HG03095 (cell line): ENCODE data around the gene CHEK2.
"Not testable (repeated sequence)": the region's sequence is repeated elsewhere in the genome, so short reads cannot be mapped to it uniquely, and the experiment has no call there.

Source experiments
- ATAC-seq: cut with Tn5 transposase; IDR thresholded peaks from one replicate; pipeline ENCODE4 v1.9.1; 2021; ENCODE audit warnings: moderate library complexity; ENCODE audit not compliant: unreplicated experiment

The CHEK2 gene

DNA sequence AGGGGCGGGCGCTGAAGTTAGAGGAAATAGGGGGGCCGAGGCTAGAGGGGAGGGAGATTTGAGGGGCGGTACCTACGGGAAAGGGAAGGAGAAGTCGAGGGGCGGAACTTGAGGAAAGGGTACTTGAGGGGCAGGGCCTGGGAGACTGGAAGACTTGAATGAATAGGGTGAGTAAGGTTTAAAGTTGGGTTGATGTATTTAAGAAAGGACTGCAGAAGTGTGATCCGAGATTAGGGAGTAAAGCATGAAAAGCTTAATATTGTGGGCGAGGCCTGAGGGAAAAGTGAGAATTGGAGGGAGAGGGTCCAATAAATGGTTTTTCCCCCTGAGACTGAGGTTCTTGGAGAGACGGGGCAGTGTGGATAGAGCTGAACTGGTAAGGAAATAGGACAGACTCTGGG is 942 bp upstream of the CHEK2 start:
- ATAC-seq = no peak

DNA sequence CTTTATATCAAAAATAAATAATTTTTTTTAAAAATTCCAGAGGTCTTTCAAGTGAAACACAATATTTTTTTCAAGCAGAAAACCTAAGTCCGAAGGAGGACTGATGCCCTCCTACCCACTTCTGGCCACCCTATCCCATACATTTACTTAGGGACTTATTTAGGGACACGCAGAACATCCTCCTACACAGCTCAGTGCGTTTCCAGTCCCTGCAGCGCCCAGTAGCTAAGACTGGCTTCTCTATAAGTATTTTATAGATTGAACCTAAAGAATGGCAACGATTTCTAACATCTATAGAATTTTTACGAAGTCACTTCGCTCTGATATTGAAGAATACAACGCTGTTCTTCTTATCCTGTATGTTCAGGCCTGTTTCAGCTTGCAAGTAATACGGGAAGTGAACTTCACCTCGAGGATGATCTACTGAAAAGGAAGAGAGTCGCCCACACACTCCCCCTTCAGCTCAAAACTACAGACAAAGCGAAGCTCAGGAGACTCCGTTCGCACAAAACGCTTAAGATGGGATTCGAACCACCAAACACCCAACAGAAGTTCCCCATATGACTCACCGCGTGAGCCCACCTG is 328 bp downstream of the CHEK2 start:
- ATAC-seq = no peak

DNA sequence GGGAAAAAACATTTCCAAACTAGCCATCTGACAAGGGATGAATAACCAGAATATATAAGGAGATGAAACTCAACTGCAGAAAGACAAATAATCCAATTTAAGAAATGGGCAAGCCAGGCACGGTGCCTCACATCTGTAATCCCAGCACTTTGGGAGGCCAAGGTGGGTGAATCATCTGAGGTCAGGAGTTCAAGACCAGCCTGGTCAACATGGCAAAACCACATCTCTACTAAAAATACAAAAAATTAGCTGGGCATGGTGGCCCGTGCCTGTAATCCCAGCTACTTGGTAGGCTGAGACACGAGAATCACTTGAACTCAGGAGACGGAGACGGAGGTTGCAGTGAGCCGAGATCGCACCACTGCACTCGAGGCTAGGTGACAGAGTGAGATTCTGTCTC is 2.7 kb downstream of the CHEK2 start:
- ATAC-seq = not testable (repeated sequence)

DNA sequence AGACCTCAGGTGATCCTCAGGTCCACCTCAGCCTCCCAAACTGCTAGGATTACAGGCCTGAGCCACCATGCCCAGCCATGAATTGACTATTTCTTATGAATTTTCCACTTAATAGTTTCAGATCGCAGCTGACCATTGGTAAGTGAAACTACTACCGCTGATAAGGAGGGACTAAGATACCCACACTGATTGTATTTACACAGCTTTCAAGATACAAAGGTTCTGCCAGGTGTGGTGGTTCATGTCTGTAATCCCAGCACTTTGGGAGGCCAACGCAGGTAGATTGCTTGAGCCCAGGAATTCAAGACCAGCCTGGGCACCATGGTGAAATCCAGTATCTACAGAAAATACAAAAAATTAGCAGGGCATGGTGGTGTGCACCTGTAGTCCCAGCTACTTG is 3.9 kb downstream of the CHEK2 start:
- ATAC-seq = no peak

DNA sequence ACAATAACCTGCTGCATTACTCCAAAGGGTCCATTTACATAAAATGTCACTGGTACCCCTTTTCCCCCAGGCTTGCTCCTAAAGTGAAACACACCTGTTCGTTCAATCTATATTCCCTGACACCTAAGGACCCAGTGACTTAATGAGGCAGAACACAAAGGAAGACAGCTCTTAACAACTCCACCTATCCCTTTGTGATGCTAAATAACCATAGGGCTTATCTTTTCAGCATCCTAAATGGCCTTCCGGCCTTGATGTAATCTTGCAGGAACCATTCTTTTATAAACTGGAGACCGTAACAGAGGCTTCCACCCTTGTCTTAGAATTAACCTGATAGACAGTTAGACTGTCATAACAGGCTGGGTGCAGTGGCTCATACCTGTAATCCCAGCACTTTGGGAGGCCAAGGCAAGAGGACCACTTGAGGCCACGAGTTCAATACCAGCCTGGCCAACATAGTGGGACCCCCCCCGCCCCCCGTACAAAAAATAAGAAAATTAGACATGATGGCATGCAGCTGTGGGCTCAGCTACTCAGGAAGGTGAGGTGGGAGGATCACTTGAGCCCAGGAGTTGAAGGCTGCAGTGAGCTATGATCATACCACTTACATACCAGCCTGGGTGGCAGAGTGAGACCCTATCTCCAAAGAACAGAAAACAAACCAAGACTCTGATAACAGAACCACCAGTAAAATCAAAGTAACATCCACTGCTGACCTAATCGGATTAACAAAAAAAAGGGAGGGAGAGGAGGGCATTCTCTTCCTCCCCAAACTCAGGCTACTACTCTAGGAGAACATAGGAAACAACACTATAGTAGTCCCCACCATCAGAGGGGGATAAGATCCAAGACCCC is 5.1 kb downstream of the CHEK2 start:
- no peak for ATAC-seq

DNA sequence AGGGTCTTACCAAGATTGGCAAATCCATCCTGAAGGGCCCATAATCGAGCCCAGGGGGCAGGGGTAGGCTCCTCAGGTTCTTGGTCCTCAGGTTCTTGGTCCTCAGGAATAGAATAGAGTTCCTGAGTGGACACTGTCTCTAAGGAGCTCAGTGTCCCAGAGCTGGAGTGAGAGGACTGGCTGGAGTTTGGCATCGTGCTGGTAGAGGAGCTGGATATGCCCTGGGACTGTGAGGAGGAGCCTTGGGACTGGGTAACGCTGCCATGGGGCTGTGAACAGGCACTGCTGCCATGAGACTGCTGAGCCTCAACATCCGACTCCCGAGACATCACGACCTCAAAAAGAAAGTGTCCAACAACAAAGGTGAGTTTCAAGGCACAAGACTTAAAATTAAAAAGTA is 7.2 kb downstream of the CHEK2 start:
- no peak for ATAC-seq

DNA sequence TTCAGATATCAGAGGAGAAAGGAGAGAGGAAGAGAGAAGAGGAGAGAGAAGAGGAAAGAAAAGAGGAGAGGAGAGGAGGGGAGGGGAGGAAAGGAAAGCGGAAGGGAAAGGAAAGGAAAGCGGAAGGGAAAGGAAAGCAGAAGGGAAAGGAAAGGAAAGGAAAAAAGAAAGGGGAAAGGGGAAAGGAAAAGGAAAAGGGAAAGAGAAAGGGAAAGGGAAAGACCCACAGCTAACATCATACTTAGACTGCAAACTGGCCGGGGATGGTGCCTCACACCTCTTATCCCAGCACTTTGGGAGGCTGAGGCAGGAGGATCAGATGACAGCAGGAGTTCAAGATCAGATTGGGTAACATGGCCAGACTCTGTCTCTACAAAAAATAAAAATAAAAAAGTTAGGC is 11.4 kb downstream of the CHEK2 start:
- ATAC-seq = no peak

DNA sequence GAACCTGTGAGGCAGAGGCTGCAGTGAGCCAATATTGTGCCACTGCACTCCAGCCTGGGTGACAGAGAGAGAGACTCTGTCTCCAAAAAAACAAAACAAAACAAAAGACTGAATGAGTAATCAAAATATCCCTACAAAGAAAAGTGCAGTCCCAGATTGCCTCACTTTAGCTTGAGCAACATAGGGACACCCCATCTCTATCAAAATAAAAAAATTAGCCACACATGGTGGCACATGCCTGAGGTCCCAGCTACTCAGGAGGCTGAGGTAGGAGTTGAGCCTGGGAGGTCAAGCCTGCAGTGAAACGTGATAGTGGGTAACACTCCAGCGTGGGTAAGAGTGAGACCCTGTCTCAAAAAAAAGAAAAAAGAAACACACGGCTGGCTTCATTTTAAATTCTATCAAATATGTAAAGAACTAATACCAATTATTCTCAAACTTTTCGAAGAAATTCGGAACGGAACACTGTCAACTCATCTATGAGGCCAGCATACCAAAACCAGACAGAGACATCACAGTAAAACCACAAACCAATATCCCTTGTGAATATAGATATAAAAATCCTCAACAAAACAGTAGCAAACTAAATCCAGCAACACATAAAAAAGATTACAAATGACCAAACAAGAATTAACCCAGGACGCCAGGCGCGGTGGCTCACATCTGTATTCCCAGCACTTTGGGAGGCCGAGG is 12.9 kb downstream of the CHEK2 start:
- no peak for ATAC-seq

DNA sequence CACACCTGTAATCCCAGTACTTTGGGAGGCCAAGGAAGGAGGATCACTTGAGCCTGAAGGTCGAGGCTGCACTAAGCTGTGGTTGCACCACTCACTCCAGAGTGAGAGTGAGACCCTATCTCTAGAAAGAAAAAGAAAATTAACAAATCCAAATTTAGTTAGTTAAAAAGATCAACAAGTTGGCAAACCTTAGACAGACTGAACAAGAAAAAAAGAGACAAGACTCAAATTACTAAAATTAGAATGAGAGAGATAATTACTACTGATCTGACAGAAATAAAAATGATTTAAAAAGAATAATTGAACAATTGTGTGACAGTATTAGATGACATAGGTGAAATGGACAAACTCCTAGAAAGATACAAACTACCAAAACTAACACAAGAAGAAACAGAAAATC is 13.6 kb downstream of the CHEK2 start:
- no peak for ATAC-seq

DNA sequence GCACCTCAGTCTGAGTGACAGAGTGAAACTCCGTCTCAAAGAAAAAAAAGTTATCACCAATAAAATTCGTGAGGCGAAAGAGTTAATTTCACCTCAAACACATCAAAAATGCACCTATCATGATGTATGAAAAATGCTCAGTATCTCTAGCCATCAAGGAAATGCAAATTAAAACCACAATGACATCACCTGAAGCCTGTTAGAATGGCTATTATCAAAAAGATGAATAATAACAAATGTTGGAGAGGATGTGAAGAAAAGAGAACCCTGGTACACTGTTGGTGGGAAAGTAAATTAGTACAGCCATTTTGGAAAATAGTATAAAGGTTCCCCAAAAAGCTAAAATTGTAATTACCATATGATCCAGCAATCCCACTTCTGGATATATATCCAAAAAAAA is 23.6 kb downstream of the CHEK2 start:
- no peak for ATAC-seq

DNA sequence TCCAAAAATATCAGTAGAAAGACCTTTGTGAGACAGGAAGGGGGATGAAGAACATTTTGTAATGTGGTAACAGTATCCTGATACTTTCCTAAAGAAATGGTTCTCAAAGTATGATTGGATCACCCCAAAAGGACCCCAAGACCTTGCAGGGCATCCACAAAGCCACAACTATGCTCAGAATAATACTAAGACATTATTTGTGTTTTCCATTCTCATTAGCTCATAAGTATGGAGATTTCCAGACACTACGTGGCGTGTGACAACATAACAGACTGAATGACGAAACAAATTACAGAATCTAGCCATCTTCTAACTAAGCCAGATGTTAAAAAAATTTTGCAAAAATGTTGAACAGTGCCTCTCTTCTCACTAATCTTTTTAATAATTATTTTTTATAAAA is 24.9 kb downstream of the CHEK2 start:
- ATAC-seq = no peak

DNA sequence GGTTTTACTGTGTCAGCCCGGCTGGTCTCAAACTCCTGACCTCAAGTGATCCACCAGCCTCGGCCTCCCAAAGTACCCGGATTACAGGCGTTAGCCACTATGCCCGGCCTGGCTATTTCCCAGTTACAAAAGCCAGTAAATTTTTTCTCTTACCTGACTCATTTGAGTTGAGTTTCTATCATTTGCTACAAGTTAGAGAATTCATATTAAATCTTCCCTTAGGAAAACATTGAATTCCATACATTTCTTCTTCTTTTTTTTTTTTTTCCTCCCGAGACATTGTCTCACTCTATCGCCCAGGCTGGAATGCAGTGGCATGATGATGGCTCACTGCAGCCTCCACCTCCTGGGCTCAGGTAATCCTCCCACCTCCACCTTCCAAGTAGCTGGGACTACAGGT is 26.0 kb downstream of the CHEK2 start:
- no peak for ATAC-seq

DNA sequence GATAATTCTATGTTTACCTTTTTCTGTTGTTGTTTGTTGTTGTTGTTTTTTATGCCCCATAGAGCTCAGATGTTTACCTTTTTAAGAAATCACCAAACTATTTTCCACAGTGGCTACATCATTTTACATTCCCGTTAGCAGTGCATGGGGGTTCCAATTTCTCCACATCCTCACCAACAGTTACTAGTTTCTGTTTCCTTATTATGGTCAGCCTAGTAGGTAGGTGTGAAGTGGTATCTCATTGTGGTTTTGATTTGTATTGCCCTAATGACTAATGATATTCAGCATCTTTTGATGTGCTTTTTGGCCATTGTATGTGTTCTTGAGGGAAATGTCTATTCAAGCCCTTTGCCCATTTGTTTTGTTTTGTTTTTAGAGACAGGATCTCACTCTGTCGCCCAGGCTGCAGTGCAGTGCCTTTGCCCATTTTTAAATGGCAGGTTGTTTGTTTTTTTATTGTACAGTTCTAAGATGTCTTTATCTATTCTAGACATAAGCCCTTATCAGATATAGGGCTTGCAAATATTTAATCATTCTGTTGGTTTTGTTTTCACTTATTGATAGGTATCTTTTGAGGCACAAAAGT is 27.5 kb downstream of the CHEK2 start:
- no peak for ATAC-seq

DNA sequence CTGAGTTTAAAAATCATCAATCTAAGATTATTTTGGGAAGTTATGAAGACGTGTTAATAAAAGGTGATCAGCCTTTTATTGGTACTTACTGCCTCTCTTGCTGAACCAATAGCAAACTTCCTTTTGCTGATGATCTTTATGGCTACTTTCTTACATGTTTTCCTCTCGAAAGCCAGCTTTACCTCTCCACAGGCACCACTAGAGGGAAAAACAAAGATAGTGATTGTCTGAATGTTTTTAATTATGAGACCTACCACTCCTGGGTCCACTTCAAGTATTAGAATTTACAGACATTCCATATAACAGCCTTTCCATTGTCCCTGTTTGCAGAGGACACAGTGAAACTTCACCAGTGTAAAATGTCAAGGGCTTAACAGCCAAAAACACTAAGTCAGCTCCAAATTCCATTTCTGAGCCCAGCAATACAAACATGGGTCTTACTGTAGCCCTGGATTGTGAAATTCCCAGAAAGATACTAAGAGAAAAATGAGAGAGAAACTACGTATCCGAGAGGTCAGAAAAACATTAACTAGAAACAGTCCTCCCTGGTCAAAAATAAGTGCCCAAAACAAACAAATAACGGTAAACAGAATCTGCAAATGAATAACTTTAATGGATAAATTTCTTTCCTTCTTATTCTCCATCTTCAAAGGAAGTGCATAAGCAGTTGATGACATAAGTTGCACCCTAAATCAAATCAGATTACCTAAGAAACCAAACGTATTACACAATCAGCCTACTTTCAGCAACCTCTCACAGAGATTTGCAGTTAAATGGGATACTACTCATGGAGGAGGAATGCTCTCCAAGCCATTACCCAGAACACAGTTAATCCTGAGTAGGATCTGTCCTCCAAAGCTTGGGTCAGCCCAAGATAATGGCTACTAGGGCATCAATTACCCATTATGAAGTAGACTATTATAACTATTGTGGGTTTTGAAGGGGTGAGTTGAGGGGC is 29.5 kb downstream of the CHEK2 start:
- no peak for ATAC-seq

DNA sequence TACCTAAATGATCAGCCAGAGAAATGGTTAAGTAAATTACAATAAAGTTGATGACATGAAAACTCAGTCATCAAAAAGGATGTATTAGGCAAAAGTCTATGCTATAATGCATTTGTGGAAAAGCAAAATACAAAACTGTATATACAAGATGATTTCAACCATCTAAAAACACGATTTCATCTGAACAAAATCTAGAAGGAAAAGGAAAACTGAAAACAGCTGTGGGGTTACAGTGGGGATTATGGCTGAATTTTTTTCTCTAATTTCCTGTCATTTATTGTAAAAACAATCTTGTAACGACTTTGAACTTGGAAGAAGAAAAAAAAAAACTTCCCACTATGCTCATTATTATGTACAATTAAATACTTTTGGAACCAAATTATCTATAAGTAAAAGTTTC is 30.3 kb downstream of the CHEK2 start:
- no peak for ATAC-seq

DNA sequence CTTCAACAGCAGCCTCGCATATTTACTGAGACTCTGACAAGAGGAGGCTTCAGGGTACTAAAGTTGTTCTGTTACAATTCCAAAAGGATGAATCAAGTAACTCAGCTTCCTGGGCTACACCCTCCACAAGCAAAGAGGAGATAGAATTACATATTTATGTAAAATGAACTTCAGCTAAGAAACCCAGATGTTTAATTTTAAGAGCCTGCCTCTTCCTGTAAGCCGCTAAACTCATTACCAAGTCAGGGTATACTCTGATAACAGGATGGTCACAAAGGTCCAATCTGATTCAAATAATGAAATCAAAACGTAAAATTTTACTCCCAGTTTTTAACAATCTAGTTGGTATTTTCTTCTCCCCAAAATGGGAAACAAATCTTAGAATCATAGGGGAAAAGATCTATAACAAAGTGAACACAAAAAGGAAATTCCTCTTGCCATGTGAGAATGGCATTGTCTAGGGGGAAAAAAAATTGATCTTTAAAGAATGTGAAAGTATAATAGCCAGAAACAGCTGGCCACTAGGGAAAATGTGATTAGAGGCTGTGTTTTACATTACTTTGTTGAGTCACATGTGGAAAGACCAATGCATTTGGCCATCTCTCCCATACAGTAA is 30.9 kb downstream of the CHEK2 start:
- no peak for ATAC-seq

DNA sequence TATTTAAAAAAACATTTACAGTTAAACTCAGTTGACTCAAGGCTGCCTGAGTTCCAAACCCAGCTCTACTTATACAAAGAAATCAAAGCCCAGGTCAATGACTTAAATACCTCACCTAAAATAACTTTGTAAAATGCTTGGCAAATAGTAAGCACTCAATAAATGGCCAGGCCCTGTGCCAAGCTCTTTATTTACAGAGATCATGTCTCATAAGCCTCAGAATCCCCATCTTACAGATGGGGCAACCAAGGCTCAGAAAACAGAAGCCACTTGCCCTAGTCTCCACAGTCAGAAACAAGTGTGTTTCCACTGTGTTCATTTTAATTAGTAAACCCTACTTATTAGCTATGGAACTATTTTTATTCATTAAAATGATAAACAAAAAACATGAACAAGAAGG is 31.5 kb downstream of the CHEK2 start:
- ATAC-seq = no peak

DNA sequence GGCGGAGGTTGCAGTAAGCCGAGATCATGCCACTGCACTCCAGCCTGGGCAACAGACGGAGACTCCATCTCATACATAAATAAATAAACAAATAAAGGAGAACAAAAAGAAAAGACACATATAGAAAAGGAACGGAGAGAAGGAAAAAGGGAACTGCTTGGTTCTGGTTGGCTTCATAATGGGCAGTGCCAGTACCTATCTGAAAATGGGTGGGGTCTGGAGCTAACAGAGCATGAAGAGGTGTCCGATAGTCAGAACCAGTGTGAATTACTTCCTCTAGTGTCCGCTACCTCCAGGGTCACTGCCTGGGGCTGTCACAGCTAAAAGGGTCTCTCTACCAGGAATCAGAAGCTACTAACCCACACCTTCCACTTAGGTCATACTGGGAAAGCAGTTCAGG is 34.8 kb downstream of the CHEK2 start:
- ATAC-seq = no peak

DNA sequence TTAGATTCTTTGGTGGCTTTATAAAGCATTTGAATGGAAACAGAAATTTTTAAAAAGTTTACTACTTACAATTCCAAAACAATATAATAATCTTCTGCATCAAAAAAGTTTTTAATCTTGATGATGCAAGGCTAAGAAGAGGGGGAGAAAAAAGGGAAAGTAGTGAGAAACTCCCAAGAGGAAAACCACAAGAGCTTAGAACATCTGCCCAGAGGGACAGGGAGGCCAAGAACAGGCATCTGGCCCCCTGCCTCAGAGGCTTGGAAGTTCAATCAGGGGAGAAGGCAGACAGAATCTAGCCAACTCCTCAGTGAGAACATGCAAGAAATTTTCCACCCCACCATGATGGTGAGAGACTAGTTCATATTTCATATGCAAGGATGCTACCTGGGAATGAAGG is 38.2 kb downstream of the CHEK2 start:
- no peak for ATAC-seq

DNA sequence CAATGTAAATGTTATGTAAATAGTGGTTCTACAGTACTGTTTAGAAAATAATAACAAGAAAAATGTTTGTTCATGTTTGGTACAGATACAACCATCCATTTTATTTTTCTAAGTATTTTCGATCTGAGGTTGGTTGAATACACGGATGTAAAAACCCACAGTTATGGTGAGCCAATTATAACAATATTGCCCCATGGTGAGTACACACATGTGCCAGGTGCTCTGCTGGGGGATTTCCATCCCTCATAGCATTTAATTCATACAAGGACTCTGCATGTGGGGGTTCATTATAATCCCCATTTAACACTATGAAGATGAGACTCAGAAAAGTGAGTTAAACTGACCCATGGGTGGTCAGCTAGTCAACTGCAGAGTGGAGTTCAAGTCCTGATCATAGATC is 38.7 kb downstream of the CHEK2 start:
- no peak for ATAC-seq
